PC-3 (cell line): ENCODE measurements around the gene CCDC142. TPM values are rescaled to one million over a fixed set of nuclear protein-coding genes. Genes with fewer than 3 reads are reported as not detected.

Experiments used
- ATAC-seq: fragments of 200-7000 bp; cut with Tn5 transposase; 2 replicates; pipeline ENCODE4 v1.9.1; 2020; ENCODE audit warnings: mild to moderate bottlenecking, moderate library complexity
- BruUV-seq: library from RNA; stranded (reverse); fragments of 400-500 nt; replicated peaks from 2 replicates; lab custom pipeline; 2021; lab: Mats Ljungman, UMichigan
- CTCF ChIA-PET: fragments of 300-600 bp; sonication (Branson Sonifier 250); formaldehyde crosslinking; loops from one replicate; lab custom pipeline; 2022; ENCODE audit warnings: antibody characterized with exemption; lab: Charles Lee
- POLR2A ChIA-PET: fragments of 300-600 bp; sonication (Branson Sonifier 250); formaldehyde crosslinking; loops from one replicate; lab custom pipeline; 2022; ENCODE audit warnings: antibody characterized with exemption; ENCODE audit not compliant: unreplicated experiment; lab: Charles Lee
- DNase-seq: peaks from one replicate; pipeline ENCODE4 v3.0.0-alpha.2; 2015
- H2AFZ ChIP-seq: fragments of 300-600 bp; sonication (generic); 2 replicates; pipeline ENCODE4 v1.6.0; 2016; ENCODE audit warnings: antibody characterized with exemption, low read length
- H3F3A ChIP-seq: fragments of 300-600 bp; sonication (generic); one replicate; pipeline ENCODE4 v1.6.0; 2017; ENCODE audit warnings: antibody characterized with exemption, low read length, control low read depth, mild to moderate bottlenecking; ENCODE audit not compliant: unreplicated experiment
- H3K27ac ChIP-seq: fragments of 300-600 bp; sonication (generic); 2 replicates; pipeline ENCODE4 v1.5.1; 2016; ENCODE audit warnings: mild to moderate bottlenecking, low read length
- H3K27me3 ChIP-seq: fragments of 300-600 bp; sonication (generic); 2 replicates; pipeline ENCODE4 v1.6.1; 2016; ENCODE audit warnings: low read length, mixed read lengths
- H3K36me3 ChIP-seq: fragments of 300-600 bp; sonication (generic); 2 replicates; pipeline ENCODE4 v1.6.1; 2016; ENCODE audit warnings: low read depth, mixed run types, low read length, mixed read lengths
- H3K4me1 ChIP-seq: fragments of 300-600 bp; sonication (generic); 2 replicates; pipeline ENCODE4 v1.5.1; 2016; ENCODE audit warnings: low read length; ENCODE audit not compliant: insufficient read depth
- H3K4me2 ChIP-seq: fragments of 300-600 bp; sonication (generic); 2 replicates; pipeline ENCODE4 v1.6.0; 2016; ENCODE audit warnings: low read length
- H3K4me3 ChIP-seq: fragments of 300-600 bp; sonication (generic); 2 replicates; pipeline ENCODE4 v1.5.1; 2016; ENCODE audit warnings: mild to moderate bottlenecking, low read length, mixed read lengths
- H3K79me2 ChIP-seq: fragments of 300-600 bp; sonication (generic); 2 replicates; pipeline ENCODE4 v1.6.1; 2017; ENCODE audit warnings: low read length, mixed read lengths
- H3K9ac ChIP-seq: fragments of 300-600 bp; sonication (generic); 2 replicates; pipeline ENCODE4 v1.6.0; 2016; ENCODE audit warnings: mild to moderate bottlenecking, low read length
- H3K9me2 ChIP-seq: fragments of 300-600 bp; sonication (generic); replicated peaks from 2 replicates; pipeline ENCODE4 v1.6.1; 2016; ENCODE audit warnings: mixed run types, low read length, mixed read lengths
- H3K9me3 ChIP-seq: fragments of 300-600 bp; sonication (generic); 2 replicates; pipeline ENCODE4 v1.6.1; 2016; ENCODE audit warnings: low read length, mixed read lengths
- H4K20me1 ChIP-seq: fragments of 300-600 bp; sonication (generic); 2 replicates; pipeline ENCODE4 v1.6.1; 2016; ENCODE audit warnings: low read length, mixed read lengths
- EZH2 ChIP-seq: fragments of 300-600 bp; sonication (generic); IDR thresholded peaks from one replicate; pipeline ENCODE4 v1.6.1; 2017; ENCODE audit warnings: antibody characterized with exemption, mild to moderate bottlenecking, low read length; ENCODE audit not compliant: unreplicated experiment
- EZH2phosphoT487 ChIP-seq: fragments of 300-600 bp; sonication (generic); IDR thresholded peaks from 2 replicates; pipeline ENCODE4 v1.6.1; 2018; ENCODE audit warnings: mild to moderate bottlenecking, antibody characterized with exemption, low read length, borderline replicate concordance
- intact Hi-C: fragments of 100-400 bp; cut with micrococcal nuclease; formaldehyde crosslinking; loops from 2 replicates; pipeline ENCODE4 v1.9.0; 2023
- total RNA-seq: library from RNA; depleted of rRNA; stranded (reverse); fragments of >200 nt; gene quantifications from 2 replicates; pipeline ENCODE4 v1.2.3, GENCODE V29; 2014
- TF ChIP-seq, protein P1 (sequence below): fragments of 300-600 bp; sonication (generic); conservative IDR thresholded peaks from 2 replicates; pipeline ENCODE4 v1.5.1; 2017; ENCODE audit warnings: antibody characterized with exemption, low read depth, mild to moderate bottlenecking, low read length

The CCDC142 gene
- total RNA-seq, 1 experiment from 2014 or later, result 14.7 TPM

DNA sequence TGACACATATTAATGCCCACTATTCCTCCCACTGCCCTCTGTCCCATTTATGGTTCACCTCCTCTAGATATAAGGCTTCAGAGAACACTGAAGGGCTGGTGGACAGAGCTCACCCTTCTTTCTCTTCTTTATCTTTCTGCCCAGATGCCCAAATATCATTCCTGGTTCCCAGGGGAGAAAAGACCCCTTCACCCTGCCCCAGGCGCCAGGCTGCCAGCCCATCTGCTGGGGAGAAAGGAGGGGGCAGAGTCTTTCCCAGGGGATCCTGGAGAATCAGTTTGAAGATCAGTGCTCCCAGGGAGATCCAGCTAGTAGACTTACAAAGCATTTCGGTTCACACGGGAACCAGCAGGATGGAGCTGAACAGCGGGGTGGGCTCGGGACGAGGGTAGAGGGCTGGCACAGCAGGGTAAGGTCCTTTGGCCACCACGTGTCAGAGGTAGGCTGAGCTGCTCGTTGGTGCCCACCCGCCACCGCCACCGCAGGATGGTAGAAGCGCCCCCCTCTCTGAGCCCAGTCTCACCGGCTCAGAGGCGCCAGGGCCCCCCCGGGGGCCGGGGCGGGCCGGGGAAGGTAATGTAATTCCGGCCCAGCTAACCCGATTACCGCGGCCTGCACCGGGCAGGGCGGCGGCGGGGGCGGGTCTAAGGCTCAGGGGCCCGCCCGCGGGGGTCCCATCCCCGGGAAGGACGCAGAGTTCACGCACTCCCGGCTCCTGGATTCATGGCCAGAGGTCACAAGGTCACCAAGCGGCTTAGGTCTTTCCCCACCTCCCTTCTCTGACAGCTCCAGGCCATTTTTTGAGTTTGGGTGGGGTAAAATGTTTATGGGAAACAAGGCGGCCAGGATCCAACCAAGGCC, 30.2 kb upstream of the CCDC142 start:
- Histone ChIP-seq H3K9me3 (no peaks in the 10 kb centered on the region), H3K4me1 (peaks cover 8% of the 10 kb centered on the region; the same call in 1 of the 2 replicates), H3K79me2 (no peaks in the 10 kb centered on the region), H3K36me3 (no peaks in the 10 kb centered on the region), H3K9me2 (no peaks in the 10 kb centered on the region), H3K27me3 (no peaks in the 10 kb centered on the region), H4K20me1 (no peaks in the 10 kb centered on the region), H3K4me2 (peak overlapping the region; percentile 82), H3F3A (no peaks in the 10 kb centered on the region), H2AFZ (peak overlapping the region; percentile 91), H3K27ac (no peak overlapping the region), H3K9ac (peak overlapping the region; percentile 33; the same call in 1 of the 2 replicates), H3K4me3 (peak overlapping the region; percentile 69)
- ATAC-seq (no peak), DNase-seq (no peak)
- ChIA-PET POLR2A (interaction anchor here (0.5 kb wide), 2 partner anchors 42 to 282 kb away, joined by 9 to 21 read pairs; no protein-coding TSS in a partner anchor), CTCF (no interaction called here)
- TF ChIP-seq EZH2, result no peak
- TF ChIP-seq, protein P1, sequence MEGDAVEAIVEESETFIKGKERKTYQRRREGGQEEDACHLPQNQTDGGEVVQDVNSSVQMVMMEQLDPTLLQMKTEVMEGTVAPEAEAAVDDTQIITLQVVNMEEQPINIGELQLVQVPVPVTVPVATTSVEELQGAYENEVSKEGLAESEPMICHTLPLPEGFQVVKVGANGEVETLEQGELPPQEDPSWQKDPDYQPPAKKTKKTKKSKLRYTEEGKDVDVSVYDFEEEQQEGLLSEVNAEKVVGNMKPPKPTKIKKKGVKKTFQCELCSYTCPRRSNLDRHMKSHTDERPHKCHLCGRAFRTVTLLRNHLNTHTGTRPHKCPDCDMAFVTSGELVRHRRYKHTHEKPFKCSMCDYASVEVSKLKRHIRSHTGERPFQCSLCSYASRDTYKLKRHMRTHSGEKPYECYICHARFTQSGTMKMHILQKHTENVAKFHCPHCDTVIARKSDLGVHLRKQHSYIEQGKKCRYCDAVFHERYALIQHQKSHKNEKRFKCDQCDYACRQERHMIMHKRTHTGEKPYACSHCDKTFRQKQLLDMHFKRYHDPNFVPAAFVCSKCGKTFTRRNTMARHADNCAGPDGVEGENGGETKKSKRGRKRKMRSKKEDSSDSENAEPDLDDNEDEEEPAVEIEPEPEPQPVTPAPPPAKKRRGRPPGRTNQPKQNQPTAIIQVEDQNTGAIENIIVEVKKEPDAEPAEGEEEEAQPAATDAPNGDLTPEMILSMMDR, result no peak
- no peak for TF ChIP-seq EZH2phosphoT487
- no TSS peak for BruUV-seq
- intact Hi-C loops, result no loop called here

- H3K9ac ChIP-seq, result no peak overlapping the region
- H3K4me1 ChIP-seq, result peaks cover 11% of the 10 kb centered on the region; the same call in 1 of the 2 replicates
- H3K79me2 ChIP-seq, result peaks cover 10% of the 10 kb centered on the region
- no peak for TF ChIP-seq EZH2phosphoT487
- TF ChIP-seq EZH2, result no peak
- TF ChIP-seq, protein P1, result no peak
- H3K27me3 ChIP-seq, result no peaks in the 10 kb centered on the region
- H3K36me3 ChIP-seq, result no peaks in the 10 kb centered on the region
- ATAC-seq, result no peak
- intact Hi-C loops, result no loop called here
- peak; percentile 14 for DNase-seq
- POLR2A ChIA-PET, result no interaction called here
- BruUV-seq, result no TSS peak
- H3F3A ChIP-seq, result no peaks in the 10 kb centered on the region
- H3K4me2 ChIP-seq, result no peak overlapping the region
- no peaks in the 10 kb centered on the region for H3K9me3 ChIP-seq
- H3K27ac ChIP-seq, result no peak overlapping the region
- no peaks in the 10 kb centered on the region for H4K20me1 ChIP-seq
- H3K9me2 ChIP-seq, result no peaks in the 10 kb centered on the region
- CTCF ChIA-PET, result no interaction called here
- no peak overlapping the region for H3K4me3 ChIP-seq
- no peak overlapping the region for H2AFZ ChIP-seq
Measured at GRCh38 chr2:74511104-74511989, 28.5 kb upstream of the CCDC142 start.
